GM10266 (cell line): ENCODE measurements around the gene GAL3ST3.

Experiments
- DNase-seq: peaks from one replicate; pipeline ENCODE4 v3.0.0; 2012; ENCODE audit errors: extremely low spot score
- CTCF ChIP-seq: IDR thresholded peaks from 2 replicates; pipeline ENCODE4 v1.5.1; 2012; ENCODE audit warnings: mild to moderate bottlenecking, low read depth; ENCODE audit not compliant: control insufficient read depth, insufficient read depth; ENCODE audit errors: missing control alignments

The GAL3ST3 gene

DNA sequence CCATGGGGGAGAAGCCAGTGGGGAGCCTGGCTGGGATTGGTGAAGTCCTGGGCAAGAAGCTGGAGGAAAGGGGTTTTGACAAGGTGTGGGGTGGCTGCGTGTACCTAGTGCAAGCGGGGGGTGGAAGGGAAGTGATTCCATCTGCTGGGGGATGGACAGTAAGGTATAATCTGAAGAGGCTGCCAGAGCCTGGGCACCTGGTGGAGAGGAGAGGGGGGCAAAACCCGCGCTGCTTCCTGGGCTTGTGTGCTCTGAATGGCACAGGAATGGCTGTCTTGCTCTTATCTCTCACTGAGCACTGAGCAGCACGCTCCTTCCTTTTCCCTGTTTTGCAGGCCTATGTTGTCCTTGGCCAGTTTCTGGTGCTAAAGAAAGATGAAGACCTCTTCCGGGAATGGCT, 45.7 kb downstream of the GAL3ST3 start:
- DNase-seq, result no peak
- no peak for TF ChIP-seq CTCF

DNA sequence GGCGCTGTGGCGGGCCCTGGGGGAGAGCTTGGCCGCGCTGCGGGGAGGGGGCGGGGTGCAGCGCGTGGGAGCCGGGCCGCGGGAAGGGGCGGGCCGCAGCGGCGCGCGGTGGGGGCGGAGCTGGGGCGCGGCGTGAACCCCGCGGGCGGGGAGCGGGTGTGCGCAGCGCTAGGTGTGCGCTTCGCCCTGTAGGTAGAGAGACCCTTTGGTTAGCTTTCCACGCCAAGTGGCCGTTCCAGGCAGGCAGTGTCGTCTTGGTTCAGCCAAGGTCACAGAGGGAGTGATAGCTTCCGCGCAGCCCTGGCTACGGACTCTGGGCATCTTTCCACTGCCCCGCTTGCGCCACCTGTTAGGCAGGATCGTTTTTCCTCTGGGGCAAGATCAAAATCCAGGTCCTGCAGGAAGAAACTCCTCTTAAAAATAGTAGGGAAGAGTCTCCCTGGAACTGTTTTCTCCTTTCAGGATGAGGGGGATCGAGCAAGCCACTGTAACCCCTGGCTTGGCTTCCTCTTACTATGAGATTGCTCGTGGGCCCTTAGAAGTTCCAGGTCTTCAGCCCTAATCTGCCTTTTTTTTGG, 46.2 kb downstream of the GAL3ST3 start:
- TF ChIP-seq CTCF, result peak; percentile 12
- peak; percentile 85 for DNase-seq

DNA sequence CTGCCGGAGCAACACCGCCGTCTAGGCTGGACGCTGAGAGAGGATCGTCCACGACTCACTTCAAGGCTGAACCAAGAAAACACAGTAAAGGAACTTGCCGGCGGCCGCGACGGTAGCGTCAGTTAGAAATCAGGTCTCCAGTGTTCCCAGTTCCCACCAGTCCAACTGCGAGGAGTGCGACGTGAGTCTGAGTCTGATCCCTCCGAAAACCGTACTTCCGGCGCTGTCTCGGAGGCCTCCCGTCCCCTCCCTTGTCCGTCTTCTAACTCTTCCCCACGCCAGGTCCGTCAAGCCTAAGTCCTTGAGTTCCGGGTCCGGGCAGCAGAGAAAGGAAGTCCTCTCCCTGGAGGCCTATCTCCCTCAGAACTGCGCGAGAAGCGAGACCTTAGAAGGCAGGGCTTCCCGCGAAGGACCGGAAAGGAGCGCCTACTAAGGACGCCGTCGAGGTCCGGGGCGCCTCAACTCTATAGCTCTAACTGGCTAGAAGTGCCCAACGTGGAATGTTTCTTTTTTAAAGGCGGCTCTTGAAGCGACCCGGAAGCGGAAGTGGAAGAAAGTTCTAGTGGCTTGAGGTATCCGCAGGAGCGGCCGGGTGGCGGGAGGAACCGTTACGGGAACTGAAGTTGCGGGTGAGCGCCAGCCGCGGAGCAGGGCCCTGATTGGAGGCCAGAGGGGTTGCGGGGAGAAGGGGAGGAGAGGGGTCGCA, 46.9 kb downstream of the GAL3ST3 start, which contains the start of the genes BANF1 and EIF1AD:
TSS of gene BANF1 (plus strand) at position 562 of the 706 bp plus-strand sequence. CDS start 748 bp downstream, outside the sequence.
TSS of gene EIF1AD (minus strand) at position 216 of the 706 bp plus-strand sequence. CDS start 1,768 bp downstream, outside the sequence.
- peak; percentile 2 for TF ChIP-seq CTCF
- peak; percentile 94 for DNase-seq

GRCh38 chr11:65997286-65997685, 51.7 kb downstream of the GAL3ST3 start:
- TF ChIP-seq CTCF, result no peak
- DNase-seq, result no peak

DNA sequence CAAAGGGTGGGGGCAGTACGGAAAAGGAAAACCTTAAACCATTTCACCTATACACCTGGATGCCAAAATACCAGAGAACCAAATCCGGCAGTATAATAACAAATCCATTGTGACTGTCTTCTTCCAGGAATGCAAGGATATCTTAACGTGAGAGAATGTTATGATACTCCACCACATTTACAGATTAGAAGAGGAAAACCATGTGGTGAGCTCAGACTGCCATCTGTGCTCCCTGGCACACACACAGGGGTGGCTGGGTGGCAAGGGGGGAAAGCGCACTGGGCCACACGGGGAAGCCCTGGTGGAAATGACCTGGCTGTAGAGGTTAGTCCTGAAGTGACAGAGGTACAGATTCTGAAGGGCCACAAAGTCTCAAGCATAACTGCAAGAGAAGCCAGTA, 56.9 kb downstream of the GAL3ST3 start:
- no peak for TF ChIP-seq CTCF

More for the DNA sequence above, 56.9 kb downstream of the GAL3ST3 start:
- DNase-seq, result no peak
